Naive B cell (primary cell): ENCODE measurements around the gene BASP1. TPM values are rescaled to one million over a fixed set of nuclear protein-coding genes. Genes with fewer than 3 reads are reported as not detected.
"Not testable (repeated sequence)": the region's sequence is repeated elsewhere in the genome, so short reads cannot be mapped to it uniquely, and the experiment has no call there.

Source experiments
- ATAC-seq, 2 donors: fragments of 150-1000 bp; cut with Tn5 transposase; 2 replicates each; pipeline ENCODE4 v1.10.0; 2021; ENCODE audit warnings: low read depth in 2 of 2, mild to moderate bottlenecking in 2 of 2, moderate library complexity in 2 of 2
- DNase-seq: peaks from one replicate; pipeline ENCODE4 v3.0.0; 2022
- H3K27ac Mint-ChIP-seq, 6 donors: one replicate each; pipeline ENCODE4 v1.8.0; 2020 to 2022; ENCODE audit warnings: mild to moderate bottlenecking in 6 of 6, mixed read lengths in 6 of 6, moderate library complexity in 5 of 6, inconsistent platforms in 2 of 6
- H3K27me3 Mint-ChIP-seq, 3 donors: one replicate each; pipeline ENCODE4 v1.8.0; 2021 to 2022; ENCODE audit warnings: mixed read lengths in 3 of 3, mild to moderate bottlenecking in 1 of 3
- H3K36me3 Mint-ChIP-seq, 2 donors: one replicate each; pipeline ENCODE4 v1.8.0; 2020 to 2022; ENCODE audit warnings: mixed read lengths in 2 of 2, inconsistent platforms in 1 of 2, mild to moderate bottlenecking in 1 of 2
- H3K4me1 Mint-ChIP-seq, 3 donors: one replicate each; pipeline ENCODE4 v1.8.0; 2020 to 2022; ENCODE audit warnings: mixed read lengths in 3 of 3, inconsistent platforms in 1 of 3, mild to moderate bottlenecking in 1 of 3, moderate library complexity in 1 of 3
- H3K4me3 Mint-ChIP-seq, 8 donors: one replicate each; pipeline ENCODE4 v1.8.0; 2020 to 2022; ENCODE audit warnings: mild to moderate bottlenecking in 8 of 8, mixed read lengths in 8 of 8, moderate library complexity in 8 of 8, inconsistent platforms in 2 of 8
- H3K9me3 Mint-ChIP-seq, 7 donors: one replicate each; pipeline ENCODE4 v1.8.0; 2020 to 2022; ENCODE audit warnings: mixed read lengths in 7 of 7, mild to moderate bottlenecking in 5 of 7, inconsistent platforms in 2 of 7, moderate library complexity in 1 of 7
- polyA plus RNA-seq, 6 donors: library from polyadenylated mRNA; unstranded; fragments of 300-500 nt; fragmentation: Illumina TruSeq; gene quantifications; one replicate each; pipeline ENCODE4 v1.2.3, GENCODE V29; 2021; ENCODE audit warnings: low read depth in 6 of 6

The BASP1 gene
- polyA plus RNA-seq, 6 donors from 2014 or later = 64.4 to 149 (median 82.2) TPM

GRCh38 chr5:17232405-17232804 is 15.0 kb downstream of the BASP1 start:
- peaks cover 6 to 13% of the 10 kb centered on the region in 2 donors for H3K36me3 Mint-ChIP-seq
- H3K9me3 Mint-ChIP-seq = no peaks in the 10 kb centered on the region
- DNase-seq (no peak), ATAC-seq (no peak)
- peak overlapping the region in 3 of 6 donors; percentile 76 to 80 (median 78) for H3K27ac Mint-ChIP-seq
- no peaks in the 10 kb centered on the region for H3K27me3 Mint-ChIP-seq
- H3K4me1 Mint-ChIP-seq = peaks cover 62 to 88% (median 79%) of the 10 kb centered on the region in 3 donors
- H3K4me3 Mint-ChIP-seq = no peak overlapping the region

DNA sequence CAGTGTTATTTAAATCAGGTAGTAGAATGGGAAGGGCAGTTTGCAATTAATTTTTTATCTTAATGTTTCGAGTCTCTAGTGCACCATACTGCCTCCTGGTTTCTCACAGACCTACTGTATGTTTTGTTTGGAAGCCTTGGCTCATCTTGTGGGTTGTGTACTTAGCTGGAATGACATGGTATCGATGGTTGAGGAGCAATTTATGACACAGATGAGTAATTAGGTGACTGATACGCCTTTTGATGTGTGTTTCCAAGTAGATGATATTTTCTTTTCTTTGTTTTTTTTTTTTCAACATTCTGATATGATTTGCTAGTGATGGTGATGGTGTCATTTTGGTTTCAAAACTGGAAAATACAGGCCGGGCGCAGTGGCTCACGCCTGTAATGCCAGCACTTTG is 16.1 kb downstream of the BASP1 start:
- Mint-ChIP-seq H3K9me3 (no peaks in the 10 kb centered on the region), H3K36me3 (peaks cover 8 to 13% of the 10 kb centered on the region in 2 donors), H3K4me1 (peaks cover 61 to 88% (median 81%) of the 10 kb centered on the region in 3 donors), H3K27ac (peak overlapping the region in 5 of 6 donors; percentile 5 to 85 (median 50)), H3K4me3 (peak overlapping the region in 2 of 8 donors; percentile 48 to 52), H3K27me3 (no peaks in the 10 kb centered on the region)
- no peak for ATAC-seq
- no peak for DNase-seq

DNA sequence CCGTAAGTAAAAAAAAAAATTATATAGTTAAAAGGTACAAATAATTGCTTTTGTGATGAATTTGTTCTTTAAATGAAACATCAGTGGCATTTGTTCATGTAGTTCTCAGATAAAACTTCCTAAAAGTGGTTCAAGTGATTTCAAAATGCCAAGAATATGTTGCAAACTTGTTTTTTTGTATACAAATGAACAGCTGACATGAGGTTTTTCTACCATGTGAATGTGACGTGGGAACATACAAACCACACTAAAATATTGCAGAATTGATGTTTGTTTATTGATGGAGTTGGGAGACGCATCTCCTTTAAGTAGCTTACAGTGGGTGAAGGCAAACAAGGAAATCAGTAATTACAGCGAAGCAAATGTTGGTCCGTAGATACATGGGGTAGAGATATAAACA is 16.9 kb downstream of the BASP1 start:
- ATAC-seq = no peak

GRCh38 chr5:17235731-17236330 is 18.4 kb downstream of the BASP1 start:
- no peak for DNase-seq
- no peaks in the 10 kb centered on the region for H3K27me3 Mint-ChIP-seq
- no peaks in the 10 kb centered on the region for H3K9me3 Mint-ChIP-seq
- peaks cover 53 to 79% (median 73%) of the 10 kb centered on the region in 3 donors for H3K4me1 Mint-ChIP-seq
- peaks cover 6 to 7% of the 10 kb centered on the region in 2 donors for H3K36me3 Mint-ChIP-seq
- peak overlapping the region; percentile 2 to 76 (median 52) for H3K27ac Mint-ChIP-seq
- H3K4me3 Mint-ChIP-seq = peak overlapping the region in 2 of 8 donors; percentile 6 to 59
- no peak for ATAC-seq

More for the DNA sequence above, 16.9 kb downstream of the BASP1 start:
- no peak for DNase-seq
- Mint-ChIP-seq H3K9me3 (no peaks in the 10 kb centered on the region), H3K4me3 (peak overlapping the region in 1 of 8 donors; percentile 30), H3K27me3 (no peaks in the 10 kb centered on the region), H3K27ac (peak overlapping the region in 3 of 6 donors; percentile 24 to 76 (median 76)), H3K4me1 (peaks cover 57 to 88% (median 80%) of the 10 kb centered on the region in 3 donors), H3K36me3 (peaks cover 7 to 13% of the 10 kb centered on the region in 2 donors)

- peak overlapping the region in 1 of 8 donors; percentile 22 for H3K4me3 Mint-ChIP-seq
- DNase-seq (no peak), ATAC-seq (no peak)
- H3K9me3 Mint-ChIP-seq = no peaks in the 10 kb centered on the region
- H3K27me3 Mint-ChIP-seq = no peaks in the 10 kb centered on the region
- peaks cover 0 to 9% of the 10 kb centered on the region in 2 donors for H3K36me3 Mint-ChIP-seq
- peak overlapping the region in 4 of 6 donors; percentile 2 to 85 (median 70) for H3K27ac Mint-ChIP-seq
- H3K4me1 Mint-ChIP-seq = peaks cover 47 to 81% (median 75%) of the 10 kb centered on the region in 3 donors
Measured at GRCh38 chr5:17238521-17239041, 21.1 kb downstream of the BASP1 start.

- DNase-seq (no peak), ATAC-seq (no peak)
- H3K4me1 Mint-ChIP-seq = peaks cover 46 to 77% (median 72%) of the 10 kb centered on the region in 3 donors
- H3K27me3 Mint-ChIP-seq = no peaks in the 10 kb centered on the region
- H3K9me3 Mint-ChIP-seq = no peaks in the 10 kb centered on the region
- H3K27ac Mint-ChIP-seq = peak overlapping the region in 3 of 6 donors; percentile 18 to 52 (median 30)
- no peak overlapping the region for H3K4me3 Mint-ChIP-seq
- H3K36me3 Mint-ChIP-seq = peaks cover 0 to 12% of the 10 kb centered on the region in 2 donors
Measured at GRCh38 chr5:17239953-17240352, 22.5 kb downstream of the BASP1 start.

DNA sequence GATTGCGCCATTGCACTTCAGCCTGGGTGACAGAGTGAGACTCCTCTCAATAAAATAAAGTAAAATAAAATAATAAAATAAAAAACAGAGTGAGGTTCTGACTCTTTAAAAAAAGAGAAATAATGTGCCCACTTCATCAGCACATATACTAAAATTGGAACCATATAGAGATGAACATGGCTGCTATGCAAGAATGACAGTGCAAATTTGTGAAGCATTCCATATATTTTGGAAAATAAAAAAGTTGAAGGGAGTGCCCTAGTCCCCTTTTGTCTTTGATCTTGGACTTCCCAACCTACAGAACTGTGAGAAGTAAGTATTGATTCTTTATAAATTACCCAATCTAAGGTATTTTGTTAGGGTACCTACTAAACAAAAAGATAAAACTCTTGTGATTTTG is 23.1 kb downstream of the BASP1 start:
- no peaks in the 10 kb centered on the region for H3K27me3 Mint-ChIP-seq
- ATAC-seq = no peak
- H3K27ac Mint-ChIP-seq = peak overlapping the region in 2 of 6 donors; percentile 33 to 63
- DNase-seq = no peak
- peaks cover 0 to 12% of the 10 kb centered on the region in 2 donors for H3K36me3 Mint-ChIP-seq
- H3K4me3 Mint-ChIP-seq = no peak overlapping the region
- H3K9me3 Mint-ChIP-seq = no peaks in the 10 kb centered on the region
- peaks cover 43 to 73% (median 67%) of the 10 kb centered on the region in 3 donors for H3K4me1 Mint-ChIP-seq

- Mint-ChIP-seq H3K27ac (peak overlapping the region in 5 of 6 donors; percentile 42 to 95 (median 69)), H3K36me3 (peaks cover 0 to 12% of the 10 kb centered on the region in 2 donors), H3K9me3 (no peaks in the 10 kb centered on the region), H3K4me3 (peak overlapping the region in 1 of 8 donors; percentile 26), H3K4me1 (peaks cover 41 to 72% (median 66%) of the 10 kb centered on the region in 3 donors), H3K27me3 (no peaks in the 10 kb centered on the region)
- ATAC-seq (no peak), DNase-seq (no peak)
Measured at GRCh38 chr5:17241635-17242034, 24.2 kb downstream of the BASP1 start.

DNA sequence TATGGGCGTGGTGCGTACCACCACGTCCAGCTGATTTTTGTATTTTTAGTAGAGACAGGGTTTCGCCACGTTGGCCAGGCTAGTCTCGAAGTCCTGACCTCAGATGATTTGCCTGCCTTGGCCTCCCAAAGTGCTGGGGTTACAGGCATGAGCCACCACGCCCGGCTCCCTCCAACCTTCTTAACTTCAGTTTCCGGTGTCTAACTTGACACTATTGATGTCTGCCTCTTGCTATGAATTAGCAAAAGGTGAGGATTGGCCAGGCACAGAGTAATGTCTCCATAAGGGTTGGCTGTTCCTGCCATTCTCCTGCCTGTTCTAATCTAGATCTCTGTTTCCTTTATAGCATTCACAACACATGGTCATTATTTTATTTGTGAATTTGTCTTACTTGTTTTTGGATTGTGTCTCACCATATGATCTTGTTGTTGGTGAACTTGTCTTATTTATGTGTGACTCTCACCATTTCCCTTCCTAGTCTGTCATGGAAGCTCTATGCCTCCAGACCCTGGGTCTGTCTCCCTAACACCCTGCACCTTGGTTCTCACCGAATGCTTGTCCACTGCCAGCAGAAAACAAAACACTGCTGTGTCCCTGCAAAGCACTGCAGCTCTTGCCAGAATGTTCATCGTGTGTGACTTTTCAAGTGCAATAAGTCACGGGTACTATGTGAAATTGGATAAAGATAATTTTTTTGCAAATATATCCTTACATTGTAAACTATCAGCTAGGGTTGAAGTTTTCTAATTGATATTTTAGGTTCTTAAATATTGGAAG is 26.0 kb downstream of the BASP1 start:
- Mint-ChIP-seq H3K4me3 (no peak overlapping the region), H3K27me3 (no peaks in the 10 kb centered on the region), H3K9me3 (no peaks in the 10 kb centered on the region), H3K4me1 (peaks cover 34 to 76% (median 56%) of the 10 kb centered on the region in 3 donors), H3K27ac (peak overlapping the region; percentile 6 to 80 (median 30)), H3K36me3 (peaks cover 0 to 7% of the 10 kb centered on the region in 2 donors)
- no peak for DNase-seq
- ATAC-seq = no peak

GRCh38 chr5:17249029-17249634 is 31.7 kb downstream of the BASP1 start:
- H3K36me3 Mint-ChIP-seq = peaks cover 4 to 7% of the 10 kb centered on the region in 2 donors
- ATAC-seq = no peak
- H3K4me3 Mint-ChIP-seq = no peak overlapping the region
- DNase-seq = no peak
- H3K4me1 Mint-ChIP-seq = peaks cover 36 to 76% (median 53%) of the 10 kb centered on the region in 3 donors
- H3K27ac Mint-ChIP-seq = peak overlapping the region in 3 of 6 donors; percentile 12 to 70 (median 65)
- H3K27me3 Mint-ChIP-seq = no peaks in the 10 kb centered on the region
- no peaks in the 10 kb centered on the region for H3K9me3 Mint-ChIP-seq

DNA sequence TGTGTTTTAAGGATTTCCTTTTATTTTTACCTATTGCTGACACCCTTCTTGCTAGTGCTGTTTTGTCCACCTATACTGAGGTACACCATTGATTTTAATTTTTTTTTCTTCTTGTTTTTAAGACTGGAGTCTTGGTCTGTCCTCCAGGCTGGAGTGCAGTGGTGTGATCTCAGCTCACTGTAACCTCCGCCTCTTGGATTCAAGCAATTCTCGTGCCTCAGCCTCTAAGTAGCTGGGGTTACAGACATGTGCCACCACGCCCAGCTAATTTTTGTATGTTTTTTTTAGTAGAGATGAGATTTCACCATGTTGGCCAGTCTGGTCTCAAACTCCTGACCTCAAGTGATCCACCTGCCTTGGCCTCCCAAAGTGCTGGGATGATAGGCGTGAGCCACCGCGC is 32.4 kb downstream of the BASP1 start:
- Mint-ChIP-seq H3K4me3 (peak overlapping the region in 1 of 8 donors; percentile 64), H3K27ac (peak overlapping the region in 2 of 6 donors; percentile 42 to 93), H3K4me1 (peaks cover 39 to 80% (median 56%) of the 10 kb centered on the region in 3 donors)
- ATAC-seq, DNase-seq, H3K9me3 Mint-ChIP-seq, H3K27me3 Mint-ChIP-seq, H3K36me3 Mint-ChIP-seq: not testable (repeated sequence)

DNA sequence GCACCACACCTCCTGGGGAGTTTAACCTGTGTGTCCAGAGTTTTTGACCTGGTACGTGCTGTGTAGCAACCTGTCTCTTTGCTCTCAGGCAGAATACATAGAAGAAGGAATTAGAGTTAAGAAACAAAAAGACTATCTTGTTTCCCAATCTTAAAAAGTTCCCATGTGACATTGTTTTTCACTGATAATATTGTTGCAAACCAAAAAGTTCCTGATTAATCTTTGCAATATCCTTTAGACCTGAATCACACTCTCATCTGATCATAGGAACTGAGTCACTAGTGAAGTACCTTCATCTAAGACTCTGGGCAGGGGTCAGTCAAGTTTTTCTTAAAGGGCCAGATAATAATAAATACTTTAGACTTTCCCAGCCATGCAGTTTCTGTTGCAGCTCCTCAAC is 35.1 kb downstream of the BASP1 start:
- no peaks in the 10 kb centered on the region for H3K27me3 Mint-ChIP-seq

GRCh38 chr5:17255471-17256021 is 38.1 kb downstream of the BASP1 start:
- no peaks in the 10 kb centered on the region for H3K27me3 Mint-ChIP-seq
- H3K36me3 Mint-ChIP-seq = peaks cover 22 to 23% of the 10 kb centered on the region in 2 donors
- H3K27ac Mint-ChIP-seq = peak overlapping the region; percentile 56 to 94 (median 86)
- peaks cover 64 to 95% (median 80%) of the 10 kb centered on the region in 3 donors for H3K4me1 Mint-ChIP-seq
- peaks cover 5 to 13% (median 8%) of the 10 kb centered on the region in 7 donors for H3K9me3 Mint-ChIP-seq
- ATAC-seq = peak; percentile 89 to 91
- DNase-seq = peak; percentile 52
- peak overlapping the region in 6 of 8 donors; percentile 27 to 71 (median 54) for H3K4me3 Mint-ChIP-seq

More for the DNA sequence above, 35.1 kb downstream of the BASP1 start:
- ATAC-seq (no peak), DNase-seq (no peak)
- Mint-ChIP-seq H3K4me3 (peak overlapping the region in 1 of 8 donors; percentile 9), H3K36me3 (peaks cover 7 to 8% of the 10 kb centered on the region in 2 donors), H3K4me1 (peaks cover 57 to 86% (median 72%) of the 10 kb centered on the region in 3 donors), H3K9me3 (no peaks in the 10 kb centered on the region), H3K27ac (peak overlapping the region in 3 of 6 donors; percentile 21 to 83 (median 39))
